Endodermal cell (in vitro differentiated cells): Measurements from ENCODE around the gene SULT1C4. TPM values are rescaled to one million over a fixed set of nuclear protein-coding genes. Genes with fewer than 3 reads are reported as not detected.
"Not testable (repeated sequence)": the region's sequence is repeated elsewhere in the genome, so short reads cannot be mapped to it uniquely, and the experiment has no call there.

ENCODE experiments used
- DNase-seq: peaks from one replicate; pipeline ENCODE4 v3.0.0-alpha.2; 2017
- H3K27ac ChIP-seq: 2 replicates; pipeline ENCODE4 v1.5.1; 2013; ENCODE audit warnings: mild to moderate bottlenecking, low read depth, low read length, moderate library complexity
- H3K27me3 ChIP-seq: 2 replicates; pipeline ENCODE4 v1.6.1; 2013; ENCODE audit warnings: mild to moderate bottlenecking, low read length, moderate library complexity; ENCODE audit not compliant: insufficient read depth, control insufficient read depth, poor library complexity, severe bottlenecking
- H3K36me3 ChIP-seq: 2 replicates; pipeline ENCODE4 v1.7.0; 2013; ENCODE audit warnings: mild to moderate bottlenecking, low read length, moderate library complexity; ENCODE audit not compliant: control insufficient read depth, insufficient read depth
- H3K4me1 ChIP-seq: one replicate; pipeline ENCODE4 v1.7.0; 2013; ENCODE audit warnings: low read length; ENCODE audit not compliant: control insufficient read depth, insufficient read depth
- H3K4me3 ChIP-seq: 2 replicates; pipeline ENCODE4 v1.5.1; 2013; ENCODE audit warnings: mild to moderate bottlenecking, low read length, moderate library complexity
- H3K9ac ChIP-seq: 2 replicates; pipeline ENCODE4 v1.6.1; 2013; ENCODE audit warnings: mild to moderate bottlenecking, low read length, moderate library complexity; ENCODE audit not compliant: poor library complexity, severe bottlenecking; ENCODE audit errors: extremely low read depth
- H3K9me3 ChIP-seq: 2 replicates; pipeline ENCODE4 v1.6.1; 2013; ENCODE audit warnings: mild to moderate bottlenecking, low read length, moderate library complexity; ENCODE audit not compliant: control insufficient read depth
- H3K27ac Mint-ChIP-seq: 2 replicates; pipeline ENCODE4 v1.8.0; 2020; ENCODE audit warnings: mixed read lengths
- H3K27me3 Mint-ChIP-seq: 2 replicates; pipeline ENCODE4 v1.8.0; 2021; ENCODE audit warnings: mild to moderate bottlenecking, mixed read lengths; ENCODE audit not compliant: insufficient read depth
- H3K36me3 Mint-ChIP-seq: 2 replicates; pipeline ENCODE4 v1.8.0; 2020; ENCODE audit warnings: low read depth, mixed read lengths
- H3K4me1 Mint-ChIP-seq: 2 replicates; pipeline ENCODE4 v1.8.0; 2020; ENCODE audit warnings: mixed read lengths
- H3K4me3 Mint-ChIP-seq: 2 replicates; pipeline ENCODE4 v1.8.0; 2020; ENCODE audit warnings: mild to moderate bottlenecking, moderate library complexity, mixed read lengths
- H3K9me3 Mint-ChIP-seq: 2 replicates; pipeline ENCODE4 v1.8.0; 2020; ENCODE audit warnings: mild to moderate bottlenecking, mixed read lengths
- WGBS, 2 experiments: methylation state at CpG; one replicate each; pipeline versions ENCODE4 v1.1.5 to v1.1.7; 2013; ENCODE audit warnings: missing lambda C conversion rate in 2 of 2, mixed read lengths in 1 of 2; ENCODE audit not compliant: insufficient coverage in 1 of 2, insufficient read length in 1 of 2; 5-methylcytosine and 5-hydroxymethylcytosine counted together
- total RNA-seq, 2 donors: library from RNA; stranded (reverse); fragmentation: NEBNext Ultra II Directional in 1 of 2; extraction: Animal tissue kit (Norgen Biotek cat#: 25700) in 1 of 2; gene quantifications; 2 replicates in 1 of 2; 3 replicates in 1 of 2; pipeline ENCODE4 v1.2.1, GENCODE V29; 2021
- TF ChIP-seq, protein P1 (sequence below): fragments of 200-600 bp; sonication (generic); conservative IDR thresholded peaks from 2 replicates; pipeline ENCODE4 v1.5.0; 2021; ENCODE audit warnings: antibody characterized with exemption, mild to moderate bottlenecking

The SULT1C4 gene
- total RNA-seq, 2 donors from 2014 or later: 2.4 to 2.7 TPM

GRCh38 chr2:108428286-108429009 is 50.7 kb downstream of the SULT1C4 start:
- 94 to 100% methylated on average over 2 of the region's 2 CpGs for WGBS, 2 experiments
- H3K9me3 Mint-ChIP-seq: peaks cover under 1% of the 10 kb centered on the region

DNA sequence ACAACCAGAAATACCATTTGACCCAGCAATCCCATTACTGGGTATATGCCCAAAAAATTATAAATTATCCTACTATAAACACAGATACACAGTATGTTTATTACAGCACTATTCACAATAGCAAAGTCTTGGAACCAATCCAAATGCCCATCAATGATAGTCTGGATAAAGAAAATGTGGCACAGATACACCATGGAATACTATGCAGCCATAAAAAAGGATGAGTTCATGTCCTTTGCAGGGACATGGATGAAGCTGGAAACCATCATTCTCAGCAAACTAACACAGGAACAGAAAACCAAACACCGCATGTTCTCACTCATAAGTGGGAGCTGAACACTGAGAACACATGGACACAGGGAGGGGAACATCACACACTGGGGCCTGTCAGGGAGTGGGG is 57.8 kb downstream of the SULT1C4 start:
- H3K27me3 ChIP-seq, H3K36me3 ChIP-seq, H3K4me1 ChIP-seq, H3K9ac ChIP-seq, H3K27ac ChIP-seq, H3K4me3 Mint-ChIP-seq, H3K27ac Mint-ChIP-seq, H3K4me1 Mint-ChIP-seq, DNase-seq, H3K9me3 ChIP-seq, H3K27me3 Mint-ChIP-seq, H3K4me3 ChIP-seq, H3K36me3 Mint-ChIP-seq: not testable (repeated sequence)
- WGBS, 2 experiments: 100% methylated on average over 1 of the region's 1 CpG; no CpG with 5 or more reads in 1 of the 2 experiments
- peaks cover 11% of the 10 kb centered on the region for H3K9me3 Mint-ChIP-seq

More at GRCh38 chr2:108428286-108429009, 50.7 kb downstream of the SULT1C4 start:
- Histone ChIP-seq H3K4me1 (peaks cover 4% of the 10 kb centered on the region), H3K36me3 (no peaks in the 10 kb centered on the region), H3K9me3 (no peaks in the 10 kb centered on the region), H3K9ac (no peak overlapping the region), H3K27me3 (no peaks in the 10 kb centered on the region), H3K4me3 (no peak overlapping the region), H3K27ac (no peak overlapping the region)
- H3K4me3 Mint-ChIP-seq: no peak overlapping the region
- no peaks in the 10 kb centered on the region for H3K36me3 Mint-ChIP-seq
- no peak overlapping the region for H3K27ac Mint-ChIP-seq
- no peaks in the 10 kb centered on the region for H3K4me1 Mint-ChIP-seq
- DNase-seq: no peak
- no peaks in the 10 kb centered on the region for H3K27me3 Mint-ChIP-seq
- TF ChIP-seq, protein P1, sequence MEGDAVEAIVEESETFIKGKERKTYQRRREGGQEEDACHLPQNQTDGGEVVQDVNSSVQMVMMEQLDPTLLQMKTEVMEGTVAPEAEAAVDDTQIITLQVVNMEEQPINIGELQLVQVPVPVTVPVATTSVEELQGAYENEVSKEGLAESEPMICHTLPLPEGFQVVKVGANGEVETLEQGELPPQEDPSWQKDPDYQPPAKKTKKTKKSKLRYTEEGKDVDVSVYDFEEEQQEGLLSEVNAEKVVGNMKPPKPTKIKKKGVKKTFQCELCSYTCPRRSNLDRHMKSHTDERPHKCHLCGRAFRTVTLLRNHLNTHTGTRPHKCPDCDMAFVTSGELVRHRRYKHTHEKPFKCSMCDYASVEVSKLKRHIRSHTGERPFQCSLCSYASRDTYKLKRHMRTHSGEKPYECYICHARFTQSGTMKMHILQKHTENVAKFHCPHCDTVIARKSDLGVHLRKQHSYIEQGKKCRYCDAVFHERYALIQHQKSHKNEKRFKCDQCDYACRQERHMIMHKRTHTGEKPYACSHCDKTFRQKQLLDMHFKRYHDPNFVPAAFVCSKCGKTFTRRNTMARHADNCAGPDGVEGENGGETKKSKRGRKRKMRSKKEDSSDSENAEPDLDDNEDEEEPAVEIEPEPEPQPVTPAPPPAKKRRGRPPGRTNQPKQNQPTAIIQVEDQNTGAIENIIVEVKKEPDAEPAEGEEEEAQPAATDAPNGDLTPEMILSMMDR: no peak

DNA sequence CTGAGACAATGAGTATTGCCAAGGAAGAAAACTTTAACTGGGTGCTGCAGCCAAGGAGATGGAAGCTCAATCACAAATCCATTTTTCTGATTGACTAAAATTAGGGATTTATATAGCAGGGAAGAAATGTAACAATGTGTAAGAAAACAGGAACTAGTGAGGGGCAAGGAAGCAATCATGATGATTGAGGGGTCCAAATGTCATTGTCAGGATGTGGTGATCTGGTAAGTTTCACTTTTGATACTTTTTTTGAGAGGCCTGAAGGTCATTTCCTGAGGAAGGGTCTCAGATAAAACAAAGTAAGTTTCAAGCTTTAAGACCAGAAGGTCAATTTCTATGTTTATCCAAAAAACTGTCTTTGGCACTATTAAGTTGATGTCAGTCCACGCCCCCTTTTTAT is 59.2 kb downstream of the SULT1C4 start:
- Mint-ChIP-seq H3K36me3 (no peaks in the 10 kb centered on the region), H3K27me3 (no peaks in the 10 kb centered on the region), H3K4me1 (no peaks in the 10 kb centered on the region), H3K9me3 (peaks cover 11% of the 10 kb centered on the region), H3K27ac (no peak overlapping the region), H3K4me3 (no peak overlapping the region)
- no peaks in the 10 kb centered on the region for H3K36me3 ChIP-seq
- no peak overlapping the region for H3K9ac ChIP-seq
- TF ChIP-seq, protein P1: no peak
- 33 to 38% methylated on average over 1 of the region's 1 CpG for WGBS, 2 experiments
- DNase-seq: no peak
- H3K27me3 ChIP-seq: no peaks in the 10 kb centered on the region
- H3K27ac ChIP-seq: no peak overlapping the region
- no peak overlapping the region for H3K4me3 ChIP-seq
- H3K4me1 ChIP-seq: no peaks in the 10 kb centered on the region
- H3K9me3 ChIP-seq: no peaks in the 10 kb centered on the region

Other genes with a start within 250 kb of the SULT1C4 start
- gene SULT1C3, start 138.0 kb upstream of the SULT1C4 start, total RNA-seq: not detected
- gene SULT1C2, start 89.1 kb upstream of the SULT1C4 start, total RNA-seq: under 1 TPM; 0.62 to 1.00 TPM
- gene GCC2, start 71.3 kb downstream of the SULT1C4 start, total RNA-seq: 10 to 100 TPM; 57.0 to 59.9 TPM
- gene LIMS1, start 156.5 kb downstream of the SULT1C4 start, total RNA-seq: 10 to 100 TPM; 45.9 to 46.6 TPM